Measurements from ENCODE around the gene TSFM.

- no peak for TF ChIP-seq EZH2 (IDR thresholded peaks at IDR 0.05; ENCODE audit: insufficient read depth, poor library complexity, severe bottlenecking)
- TF ChIP-seq EZH2phosphoT487 (IDR thresholded peaks at IDR 0.05; ENCODE audit: insufficient read depth, low read depth) = no peak
Observed at GRCh38 chr12:57758552-57759359, 23.8 kb upstream of the TSFM start.

Measured in GM23248 (cell line).